ENCODE measurements around the gene ABL1.

The ABL1 gene

GRCh38 chr9:130920762-130921299, 85.8 kb downstream of the ABL1 start:
- no peak for DNase-seq

- no peak for DNase-seq
Observed at GRCh38 chr9:130921300-130921988, 86.4 kb downstream of the ABL1 start.

- DNase-seq: no peak
Observed at GRCh38 chr9:130921989-130922892, 87.2 kb downstream of the ABL1 start.

DNA sequence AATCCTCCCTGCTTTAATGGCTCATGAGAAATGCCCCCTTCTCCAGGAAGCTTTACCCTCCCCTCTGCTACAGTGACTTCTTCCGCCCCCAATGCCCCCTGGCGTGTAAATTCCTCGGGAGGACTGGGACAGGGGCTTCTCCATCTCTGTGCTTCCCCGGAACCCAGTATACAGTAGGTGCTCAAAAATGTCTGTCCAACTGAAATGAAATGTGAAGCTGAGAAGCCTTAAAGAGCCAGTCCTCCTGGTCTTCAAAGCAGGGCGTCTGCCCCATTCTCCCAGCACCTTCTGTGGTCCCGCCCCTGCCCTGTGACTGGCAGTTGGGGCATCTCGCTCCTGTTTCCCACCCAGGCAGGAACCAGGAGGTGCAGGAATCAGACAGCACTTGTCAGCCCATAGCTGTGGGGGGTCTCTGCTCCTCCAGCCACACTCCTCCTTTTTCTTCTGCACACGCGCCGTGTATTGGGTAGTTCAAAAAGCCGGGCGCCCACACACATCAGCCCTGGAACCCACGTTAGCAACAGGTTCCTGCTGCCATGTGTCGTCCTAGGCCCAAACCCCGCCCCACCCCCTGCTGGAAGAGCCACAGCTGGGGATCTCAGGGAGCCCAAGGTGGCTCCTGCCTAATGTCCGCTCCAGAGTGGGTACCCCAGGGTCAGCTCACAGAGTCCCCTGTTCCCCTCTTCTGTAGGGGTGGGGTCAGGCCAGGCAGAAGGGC, 88.0 kb downstream of the ABL1 start:
- DNase-seq: no peak

- DNase-seq: no peak
Observed at GRCh38 chr9:130923611-130924447, 88.8 kb downstream of the ABL1 start.

DNA sequence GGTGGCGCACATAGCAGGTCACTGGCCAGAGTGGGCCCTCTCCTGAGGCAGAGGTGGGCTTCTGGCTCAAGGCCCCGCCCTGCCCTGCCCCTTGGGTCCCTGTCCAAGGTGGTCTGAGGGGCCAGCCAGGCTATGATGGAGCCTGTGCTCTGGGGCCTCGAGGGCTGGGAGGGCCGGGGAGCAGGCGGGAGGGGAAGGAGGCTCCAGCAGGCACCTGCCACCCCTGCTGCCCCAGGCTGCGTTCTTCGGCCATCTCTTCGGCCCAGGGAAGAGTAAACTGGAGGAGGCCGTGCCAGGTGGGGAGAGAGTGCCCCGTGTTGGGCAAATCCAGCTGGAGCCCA, 89.4 kb downstream of the ABL1 start:
- no peak for DNase-seq

DNA sequence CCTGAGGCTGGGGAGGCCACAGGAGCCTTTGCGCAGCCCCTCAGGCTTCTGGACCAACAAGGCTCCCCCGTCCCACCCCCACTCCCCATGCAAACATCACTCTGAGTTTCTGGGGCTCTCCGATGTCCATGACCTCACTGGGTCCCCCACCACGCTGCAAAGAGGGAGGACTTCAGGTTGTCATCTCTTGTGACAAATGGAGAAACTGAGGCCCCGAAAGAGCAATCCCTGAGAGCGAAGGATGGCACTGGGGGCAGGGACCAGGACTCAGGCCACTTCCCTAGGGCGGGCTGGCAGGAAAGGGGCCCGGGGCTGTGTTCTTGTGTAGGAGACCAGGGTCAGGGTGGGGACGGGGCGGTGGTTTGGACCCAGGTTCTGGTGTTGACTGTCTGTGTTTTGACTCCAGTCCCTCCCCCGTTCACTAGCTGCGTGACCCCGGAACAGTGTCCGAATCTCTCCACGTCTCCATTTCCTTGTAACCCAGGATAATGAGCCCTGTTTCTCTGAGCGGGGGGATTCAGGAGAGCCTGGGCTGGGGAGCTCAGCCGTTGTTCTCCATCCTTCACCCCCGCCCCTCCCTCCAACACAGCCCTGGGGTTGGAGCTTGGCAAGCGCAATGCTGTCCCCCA, 90.1 kb downstream of the ABL1 start:
- no peak for DNase-seq

DNA sequence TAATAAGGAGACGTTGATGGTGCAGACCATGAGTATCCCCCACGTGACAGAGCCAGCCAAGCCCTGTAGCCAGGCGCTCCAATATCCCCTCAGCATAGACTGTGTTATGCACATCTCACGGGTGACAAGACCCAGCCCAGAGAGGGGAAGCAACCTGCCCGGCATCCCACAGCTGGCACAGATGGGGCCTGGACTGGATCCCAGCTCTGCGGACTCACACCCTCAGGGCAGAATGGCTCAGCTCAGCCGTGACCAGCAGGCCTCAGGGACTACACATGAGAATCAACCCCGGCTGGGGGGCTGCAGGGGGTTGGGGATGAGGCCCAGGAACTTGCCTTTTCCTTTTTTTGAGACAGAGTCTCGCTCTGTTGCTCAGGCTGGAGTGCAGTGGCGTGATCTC, 92.3 kb downstream of the ABL1 start:
- DNase-seq: no peak

- no peak for DNase-seq
Observed at GRCh38 chr9:130927995-130928900, 93.2 kb downstream of the ABL1 start.

- DNase-seq: no peak
Observed at GRCh38 chr9:130929571-130930038, 94.6 kb downstream of the ABL1 start.

GRCh38 chr9:130930132-130930803, 95.2 kb downstream of the ABL1 start:
- no peak for DNase-seq

GRCh38 chr9:130930804-130931349, 95.8 kb downstream of the ABL1 start:
- no peak for DNase-seq

DNA sequence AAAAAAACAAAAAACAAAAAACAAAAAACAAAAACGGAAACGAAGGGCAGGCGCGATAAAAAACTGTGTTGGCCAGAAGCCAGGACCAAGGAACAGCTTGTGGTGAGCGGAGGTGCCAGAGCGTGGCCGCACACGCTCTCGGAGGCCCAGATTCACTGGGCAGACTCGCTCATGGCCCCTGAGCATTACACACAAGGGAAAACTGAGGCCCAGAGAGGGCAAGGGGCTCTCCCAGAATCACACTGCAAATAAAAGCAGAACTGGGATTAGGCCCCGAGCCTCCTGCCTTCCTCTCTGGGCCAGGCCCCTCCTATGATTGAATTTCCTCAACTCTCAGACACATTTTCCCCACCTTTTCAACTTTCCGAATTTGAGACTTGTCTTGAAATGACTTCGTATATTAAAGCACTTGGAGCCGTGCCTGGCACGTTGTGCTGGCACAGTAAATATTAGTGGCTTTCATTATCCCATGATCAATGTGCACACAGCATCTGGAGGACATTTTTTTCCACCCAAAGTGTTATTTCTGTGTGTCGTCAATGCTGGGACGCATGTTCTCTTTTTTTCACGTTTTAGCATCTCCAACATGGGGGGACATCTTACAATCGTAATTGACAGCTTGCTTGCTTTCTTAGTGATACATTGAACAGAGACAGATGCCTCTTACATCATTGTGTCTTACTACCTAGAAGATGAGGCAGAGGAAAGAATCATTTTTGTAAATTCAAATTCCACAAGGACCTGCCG, 96.6 kb downstream of the ABL1 start:
- DNase-seq: no peak

DNA sequence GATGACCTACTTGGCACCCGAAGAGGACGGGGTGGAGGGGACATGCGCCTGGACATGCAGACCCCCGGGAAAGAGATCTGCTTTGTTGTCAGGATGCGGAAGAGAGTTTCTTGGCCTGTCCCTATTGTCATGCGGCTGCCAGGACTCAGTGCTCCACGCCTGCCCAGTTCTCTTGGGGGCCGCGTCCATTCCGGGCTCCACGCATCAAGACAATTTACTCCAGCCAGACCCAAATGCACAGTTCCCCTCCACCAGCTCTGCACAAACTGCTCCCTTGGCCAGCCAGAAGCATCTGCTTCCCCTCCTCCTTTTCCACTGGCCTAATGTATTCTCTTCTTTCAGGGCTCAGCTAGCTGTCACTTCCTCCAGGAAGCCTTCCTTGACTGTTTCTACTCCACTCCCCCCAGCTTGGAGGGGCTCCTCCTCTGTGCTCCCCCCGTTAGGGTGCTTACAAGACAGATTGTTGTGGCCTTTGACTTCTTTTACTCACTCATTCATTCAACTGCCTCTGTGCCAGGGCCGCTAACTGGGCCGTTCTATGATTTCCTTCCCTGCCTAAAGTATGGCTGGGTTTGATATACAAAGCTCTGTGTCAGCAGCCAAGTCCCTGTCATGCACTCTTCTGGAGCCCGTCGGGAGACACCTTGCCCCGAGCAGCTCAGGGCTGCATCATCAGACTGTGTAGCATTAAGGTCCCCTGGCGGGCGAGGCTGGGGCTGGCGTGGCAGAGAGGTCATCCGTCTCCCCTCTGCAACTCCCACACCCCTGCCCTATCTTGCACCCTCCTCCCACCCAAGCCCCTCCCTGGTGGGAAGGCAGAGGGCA, 97.4 kb downstream of the ABL1 start:
- DNase-seq: no peak

DNA sequence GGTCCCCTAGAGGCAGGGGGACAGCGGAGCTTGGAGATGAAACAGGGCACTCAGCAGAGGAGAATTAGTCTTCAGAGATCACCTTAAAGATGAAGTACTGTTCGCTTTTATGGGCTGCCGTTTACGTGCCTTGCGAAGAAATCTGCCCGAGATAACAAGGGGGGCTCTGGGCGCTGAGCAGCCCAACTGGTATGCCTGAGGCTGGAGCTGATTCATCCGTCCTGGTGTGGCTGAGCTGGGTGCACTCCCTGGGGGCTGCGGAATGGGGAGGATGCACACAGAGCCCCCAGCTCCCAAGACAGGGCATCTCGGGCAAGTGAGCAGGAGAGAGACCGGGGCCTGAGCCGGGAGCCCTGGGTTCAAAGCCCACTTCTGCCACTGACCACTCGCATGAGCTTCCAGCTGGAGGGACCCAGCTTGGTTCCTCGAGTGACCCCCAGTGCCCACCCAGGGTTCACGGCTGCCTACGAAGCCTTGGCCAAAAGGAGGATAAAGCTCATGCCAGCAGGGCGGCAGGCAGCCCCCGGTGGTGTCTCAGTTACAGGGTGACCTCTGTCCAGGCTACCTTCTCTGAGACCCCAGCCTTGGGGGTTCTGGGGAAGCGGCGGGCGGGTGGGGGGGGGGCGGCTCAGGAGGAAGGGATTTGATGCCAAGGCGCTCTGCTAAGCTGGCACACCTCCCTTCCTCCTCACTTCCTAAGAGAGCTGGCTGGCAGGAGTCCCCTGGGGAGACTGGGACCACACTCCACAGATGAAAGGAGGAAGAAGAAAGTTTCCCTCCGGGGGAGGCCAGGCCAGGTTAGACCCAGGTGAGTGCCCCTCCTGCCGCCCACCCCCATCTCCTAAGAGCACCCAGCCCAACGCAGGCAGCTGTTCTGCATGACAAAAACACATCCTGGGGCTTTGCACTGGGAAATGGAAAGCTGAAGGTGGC, 98.3 kb downstream of the ABL1 start:
- no peak for DNase-seq

DNA sequence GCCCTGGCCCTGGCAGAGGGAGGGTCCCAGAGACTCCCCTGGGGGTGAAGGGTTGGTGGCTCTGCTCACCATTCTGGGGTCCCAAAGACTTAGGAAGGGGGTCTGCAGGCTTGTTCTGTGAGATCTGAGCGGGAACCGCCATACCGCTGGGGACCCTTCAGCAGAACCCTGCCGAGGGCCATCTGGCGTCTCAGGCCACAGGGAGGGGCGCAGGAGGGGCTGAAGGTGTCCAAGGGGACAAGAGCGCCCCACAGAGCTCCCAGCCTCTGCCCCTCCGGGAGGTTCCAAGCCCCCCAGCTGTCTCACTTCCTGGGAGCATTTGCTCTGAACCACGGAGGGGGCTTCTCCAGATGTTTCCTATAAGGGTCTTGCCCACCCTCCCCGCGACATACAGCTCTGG, 99.2 kb downstream of the ABL1 start:
- DNase-seq: no peak

All from activated CD4-positive, alpha-beta T cell treated with anti-CD3 and anti-CD28 coated beads, Interleukin-2, amount 50 U/mL, for 16 hours (primary cell).